ENCODE measurements around the gene ARL13B. TPM values are rescaled to one million over a fixed set of nuclear protein-coding genes. Genes with fewer than 3 reads are reported as not detected.

Gene ARL13B
- total and polyA plus RNA-seq, 2 of the 13 experiments (the other 11 are each of a cell fraction or from before 2014, with no cell fraction given): 2.2 to 9.6 TPM

- TF ChIP-seq, protein P1, sequence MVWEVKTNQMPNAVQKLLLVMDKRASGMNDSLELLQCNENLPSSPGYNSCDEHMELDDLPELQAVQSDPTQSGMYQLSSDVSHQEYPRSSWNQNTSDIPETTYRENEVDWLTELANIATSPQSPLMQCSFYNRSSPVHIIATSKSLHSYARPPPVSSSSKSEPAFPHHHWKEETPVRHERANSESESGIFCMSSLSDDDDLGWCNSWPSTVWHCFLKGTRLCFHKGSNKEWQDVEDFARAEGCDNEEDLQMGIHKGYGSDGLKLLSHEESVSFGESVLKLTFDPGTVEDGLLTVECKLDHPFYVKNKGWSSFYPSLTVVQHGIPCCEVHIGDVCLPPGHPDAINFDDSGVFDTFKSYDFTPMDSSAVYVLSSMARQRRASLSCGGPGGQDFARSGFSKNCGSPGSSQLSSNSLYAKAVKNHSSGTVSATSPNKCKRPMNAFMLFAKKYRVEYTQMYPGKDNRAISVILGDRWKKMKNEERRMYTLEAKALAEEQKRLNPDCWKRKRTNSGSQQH (CRISPR knock-in tag; IDR thresholded peaks at IDR 0.05; ENCODE audit: low read depth): peak; percentile 27; the same call in 1 of the 2 replicates
- TF ChIP-seq HMGXB3 (CRISPR knock-in tag; IDR thresholded peaks at IDR 0.05; ENCODE audit: borderline replicate concordance): 0 out of 2 replicates have a peak, but pooled peaks have one; percentile 24
- no peak for TF ChIP-seq MIER2 (CRISPR knock-in tag; IDR thresholded peaks at IDR 0.05)
- TF ChIP-seq ZNF441 (CRISPR knock-in tag; IDR thresholded peaks at IDR 0.05; ENCODE audit: borderline replicate concordance): peak; percentile 27; the same call in 1 of the 2 replicates
- no peak; the same call in 1 of the 2 replicates for TF ChIP-seq ZNF253 (CRISPR knock-in tag; IDR thresholded peaks at IDR 0.05; ENCODE audit: borderline replicate concordance)
- no peak for TF ChIP-seq SYNCRIP (IDR thresholded peaks at IDR 0.05; ENCODE audit: insufficient read depth, low read depth, low read length)
- peak; percentile 97 for TF ChIP-seq ELF3 (CRISPR knock-in tag; IDR thresholded peaks at IDR 0.05)
- TF ChIP-seq ZNF570 (CRISPR knock-in tag; IDR thresholded peaks at IDR 0.05; ENCODE audit: borderline replicate concordance): no peak
- peak; percentile 35 for TF ChIP-seq SP4 (CRISPR knock-in tag; IDR thresholded peaks at IDR 0.05)
- peak; percentile 30; the same call in 1 of the 2 replicates for TF ChIP-seq DR1 (CRISPR knock-in tag; IDR thresholded peaks at IDR 0.05)
- no peak; the same call in 1 of the 2 replicates for TF ChIP-seq SRY (CRISPR knock-in tag; IDR thresholded peaks at IDR 0.05)
- peak; percentile 60 for TF ChIP-seq HDAC2 (CRISPR knock-in tag; IDR thresholded peaks at IDR 0.05)
- TF ChIP-seq ZNF281 (CRISPR knock-in tag; IDR thresholded peaks at IDR 0.05; ENCODE audit: borderline replicate concordance): no peak
- 0 out of 2 replicates have a peak, but pooled peaks have one; percentile 47 for TF ChIP-seq SALL2 (CRISPR knock-in tag; IDR thresholded peaks at IDR 0.05)
- TF ChIP-seq MED1 (CRISPR knock-in tag; IDR thresholded peaks at IDR 0.05): peak; percentile 29; the same call in 1 of the 2 replicates
- peak; percentile 46; the same call in 1 of the 2 replicates for TF ChIP-seq ZBTB38 (CRISPR knock-in tag; IDR thresholded peaks at IDR 0.05)
- TF ChIP-seq, protein P2, sequence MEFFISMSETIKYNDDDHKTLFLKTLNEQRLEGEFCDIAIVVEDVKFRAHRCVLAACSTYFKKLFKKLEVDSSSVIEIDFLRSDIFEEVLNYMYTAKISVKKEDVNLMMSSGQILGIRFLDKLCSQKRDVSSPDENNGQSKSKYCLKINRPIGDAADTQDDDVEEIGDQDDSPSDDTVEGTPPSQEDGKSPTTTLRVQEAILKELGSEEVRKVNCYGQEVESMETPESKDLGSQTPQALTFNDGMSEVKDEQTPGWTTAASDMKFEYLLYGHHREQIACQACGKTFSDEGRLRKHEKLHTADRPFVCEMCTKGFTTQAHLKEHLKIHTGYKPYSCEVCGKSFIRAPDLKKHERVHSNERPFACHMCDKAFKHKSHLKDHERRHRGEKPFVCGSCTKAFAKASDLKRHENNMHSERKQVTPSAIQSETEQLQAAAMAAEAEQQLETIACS (CRISPR knock-in tag; IDR thresholded peaks at IDR 0.05): no peak
- no peak for TF ChIP-seq ZSCAN22 (CRISPR knock-in tag; IDR thresholded peaks at IDR 0.05)
- no peak for TF ChIP-seq ZNF263 (CRISPR knock-in tag; IDR thresholded peaks at IDR 0.05)
These were observed 82.8 kb downstream of the ARL13B start, which contains the start of the genes DHFR2 and NSUN3 (continued) for GRCh38 chr3:94062513-94063404.
